ENCODE results near the gene RNF167. TPM values are rescaled to one million over a fixed set of nuclear protein-coding genes. Genes with fewer than 3 reads are reported as not detected.

Gene RNF167
- total and polyA plus RNA-seq, 2 of the 13 experiments (the other 11 are each of a cell fraction or from before 2014, with no cell fraction given), result 44.1 to 45.4 TPM

DNA sequence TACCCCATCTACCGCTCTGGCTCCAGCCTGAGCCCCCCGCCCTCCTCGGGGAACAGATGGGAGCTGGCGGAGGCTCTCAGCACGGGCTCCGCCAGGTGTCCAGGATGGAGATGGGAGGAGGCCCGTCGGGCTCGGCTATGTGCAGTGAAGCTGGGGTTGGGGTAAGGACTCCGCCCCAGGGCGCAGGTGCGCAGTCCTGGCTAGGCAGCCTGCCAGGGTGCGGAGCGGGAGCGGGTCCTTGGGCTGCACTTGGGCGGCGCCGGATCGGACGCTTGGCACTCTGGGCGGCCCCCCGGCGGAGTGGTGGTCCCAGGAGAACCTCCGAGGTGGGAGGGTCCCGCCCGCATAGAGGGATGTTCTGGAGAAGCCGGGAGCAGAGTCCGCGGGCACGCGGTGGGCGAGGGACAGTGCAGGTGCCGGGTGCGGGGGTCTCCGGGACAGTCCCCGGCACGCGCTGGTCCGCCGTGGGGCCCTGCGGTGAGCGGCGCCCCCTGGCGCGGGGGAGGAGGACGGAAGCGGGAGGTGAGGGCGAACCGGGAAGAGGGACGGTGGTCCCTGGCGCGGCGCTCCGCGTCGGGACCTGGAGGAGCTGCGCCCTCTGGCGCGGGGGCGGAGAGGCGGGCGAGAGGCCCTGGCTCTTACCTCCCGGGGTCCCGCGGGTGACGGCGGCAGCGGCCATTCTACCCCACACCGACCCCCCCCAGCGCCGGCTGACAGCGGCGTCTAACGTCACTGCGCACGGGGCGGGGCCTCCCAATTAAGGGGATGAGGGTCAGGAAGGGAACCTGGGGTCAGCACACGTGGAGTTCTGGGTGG, 47.1 kb downstream of the RNF167 start, which contains the start of gene CAMTA2 (continued):
- TF ChIP-seq, protein P1, sequence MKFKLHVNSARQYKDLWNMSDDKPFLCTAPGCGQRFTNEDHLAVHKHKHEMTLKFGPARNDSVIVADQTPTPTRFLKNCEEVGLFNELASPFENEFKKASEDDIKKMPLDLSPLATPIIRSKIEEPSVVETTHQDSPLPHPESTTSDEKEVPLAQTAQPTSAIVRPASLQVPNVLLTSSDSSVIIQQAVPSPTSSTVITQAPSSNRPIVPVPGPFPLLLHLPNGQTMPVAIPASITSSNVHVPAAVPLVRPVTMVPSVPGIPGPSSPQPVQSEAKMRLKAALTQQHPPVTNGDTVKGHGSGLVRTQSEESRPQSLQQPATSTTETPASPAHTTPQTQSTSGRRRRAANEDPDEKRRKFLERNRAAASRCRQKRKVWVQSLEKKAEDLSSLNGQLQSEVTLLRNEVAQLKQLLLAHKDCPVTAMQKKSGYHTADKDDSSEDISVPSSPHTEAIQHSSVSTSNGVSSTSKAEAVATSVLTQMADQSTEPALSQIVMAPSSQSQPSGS (CRISPR knock-in tag; IDR thresholded peaks at IDR 0.05), result no peak; the same call in 1 of the 2 replicates
- TF ChIP-seq ZNF616 (CRISPR knock-in tag; IDR thresholded peaks at IDR 0.05; ENCODE audit: low read depth) (no peak; the same call in 1 of the 2 replicates), KDM2A (CRISPR knock-in tag; IDR thresholded peaks at IDR 0.05; ENCODE audit: borderline replicate concordance, low read depth) (peak; percentile 90), ZNF589 (CRISPR knock-in tag; conservative IDR thresholded peaks at IDR 0.05) (peak; percentile 85), POLR2A (IDR thresholded peaks at IDR 0.05; ENCODE audit: insufficient read depth in 1 of 2, low read depth in 2 of 2, low read length in 2 of 2) (peak in 1 of 2 experiments; percentile 12; a peak in 2 of 4 replicates), GTF3A (CRISPR knock-in tag; conservative IDR thresholded peaks at IDR 0.05) (no peak), ATAD3A (CRISPR knock-in tag; IDR thresholded peaks at IDR 0.05) (no peak), ARNTL (CRISPR knock-in tag; IDR thresholded peaks at IDR 0.05) (no peak), CBX1 (IDR thresholded peaks at IDR 0.05; ENCODE audit: low read depth) (peak; percentile 58), POGK (CRISPR knock-in tag; conservative IDR thresholded peaks at IDR 0.05) (peak; percentile 94), ZNF468 (CRISPR knock-in tag; IDR thresholded peaks at IDR 0.05) (peak; percentile 51; the same call in 1 of the 2 replicates), ELF3 (CRISPR knock-in tag; IDR thresholded peaks at IDR 0.05) (peak; percentile 79)
- TF ChIP-seq, protein P2, sequence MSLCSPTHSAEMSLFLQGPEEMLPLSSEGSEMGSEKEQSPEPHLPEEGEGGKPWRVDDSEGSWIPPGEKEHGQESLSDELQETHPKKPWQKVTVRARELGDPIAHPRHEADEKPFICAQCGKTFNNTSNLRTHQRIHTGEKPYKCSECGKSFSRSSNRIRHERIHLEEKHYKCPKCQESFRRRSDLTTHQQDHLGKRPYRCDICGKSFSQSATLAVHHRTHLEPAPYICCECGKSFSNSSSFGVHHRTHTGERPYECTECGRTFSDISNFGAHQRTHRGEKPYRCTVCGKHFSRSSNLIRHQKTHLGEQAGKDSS (CRISPR knock-in tag; IDR thresholded peaks at IDR 0.05; ENCODE audit: borderline replicate concordance, low read depth), result no peak; the same call in 1 of the 2 replicates
- TF ChIP-seq, protein P3, sequence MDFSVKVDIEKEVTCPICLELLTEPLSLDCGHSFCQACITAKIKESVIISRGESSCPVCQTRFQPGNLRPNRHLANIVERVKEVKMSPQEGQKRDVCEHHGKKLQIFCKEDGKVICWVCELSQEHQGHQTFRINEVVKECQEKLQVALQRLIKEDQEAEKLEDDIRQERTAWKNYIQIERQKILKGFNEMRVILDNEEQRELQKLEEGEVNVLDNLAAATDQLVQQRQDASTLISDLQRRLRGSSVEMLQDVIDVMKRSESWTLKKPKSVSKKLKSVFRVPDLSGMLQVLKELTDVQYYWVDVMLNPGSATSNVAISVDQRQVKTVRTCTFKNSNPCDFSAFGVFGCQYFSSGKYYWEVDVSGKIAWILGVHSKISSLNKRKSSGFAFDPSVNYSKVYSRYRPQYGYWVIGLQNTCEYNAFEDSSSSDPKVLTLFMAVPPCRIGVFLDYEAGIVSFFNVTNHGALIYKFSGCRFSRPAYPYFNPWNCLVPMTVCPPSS (IDR thresholded peaks at IDR 0.05), result no peak
- TF ChIP-seq, protein P4, sequence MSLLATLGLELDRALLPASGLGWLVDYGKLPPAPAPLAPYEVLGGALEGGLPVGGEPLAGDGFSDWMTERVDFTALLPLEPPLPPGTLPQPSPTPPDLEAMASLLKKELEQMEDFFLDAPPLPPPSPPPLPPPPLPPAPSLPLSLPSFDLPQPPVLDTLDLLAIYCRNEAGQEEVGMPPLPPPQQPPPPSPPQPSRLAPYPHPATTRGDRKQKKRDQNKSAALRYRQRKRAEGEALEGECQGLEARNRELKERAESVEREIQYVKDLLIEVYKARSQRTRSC (CRISPR knock-in tag; IDR thresholded peaks at IDR 0.05; ENCODE audit: low read depth), result no peak
- TF ChIP-seq, protein P5, sequence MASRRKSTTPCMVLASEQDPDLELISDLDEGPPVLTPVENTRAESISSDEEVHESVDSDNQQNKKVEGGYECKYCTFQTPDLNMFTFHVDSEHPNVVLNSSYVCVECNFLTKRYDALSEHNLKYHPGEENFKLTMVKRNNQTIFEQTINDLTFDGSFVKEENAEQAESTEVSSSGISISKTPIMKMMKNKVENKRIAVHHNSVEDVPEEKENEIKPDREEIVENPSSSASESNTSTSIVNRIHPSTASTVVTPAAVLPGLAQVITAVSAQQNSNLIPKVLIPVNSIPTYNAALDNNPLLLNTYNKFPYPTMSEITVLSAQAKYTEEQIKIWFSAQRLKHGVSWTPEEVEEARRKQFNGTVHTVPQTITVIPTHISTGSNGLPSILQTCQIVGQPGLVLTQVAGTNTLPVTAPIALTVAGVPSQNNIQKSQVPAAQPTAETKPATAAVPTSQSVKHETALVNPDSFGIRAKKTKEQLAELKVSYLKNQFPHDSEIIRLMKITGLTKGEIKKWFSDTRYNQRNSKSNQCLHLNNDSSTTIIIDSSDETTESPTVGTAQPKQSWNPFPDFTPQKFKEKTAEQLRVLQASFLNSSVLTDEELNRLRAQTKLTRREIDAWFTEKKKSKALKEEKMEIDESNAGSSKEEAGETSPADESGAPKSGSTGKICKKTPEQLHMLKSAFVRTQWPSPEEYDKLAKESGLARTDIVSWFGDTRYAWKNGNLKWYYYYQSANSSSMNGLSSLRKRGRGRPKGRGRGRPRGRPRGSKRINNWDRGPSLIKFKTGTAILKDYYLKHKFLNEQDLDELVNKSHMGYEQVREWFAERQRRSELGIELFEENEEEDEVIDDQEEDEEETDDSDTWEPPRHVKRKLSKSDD (CRISPR knock-in tag; IDR thresholded peaks at IDR 0.05; ENCODE audit: low read depth), result peak; percentile 95; the same call in 1 of the 2 replicates
- TF ChIP-seq, protein P6, sequence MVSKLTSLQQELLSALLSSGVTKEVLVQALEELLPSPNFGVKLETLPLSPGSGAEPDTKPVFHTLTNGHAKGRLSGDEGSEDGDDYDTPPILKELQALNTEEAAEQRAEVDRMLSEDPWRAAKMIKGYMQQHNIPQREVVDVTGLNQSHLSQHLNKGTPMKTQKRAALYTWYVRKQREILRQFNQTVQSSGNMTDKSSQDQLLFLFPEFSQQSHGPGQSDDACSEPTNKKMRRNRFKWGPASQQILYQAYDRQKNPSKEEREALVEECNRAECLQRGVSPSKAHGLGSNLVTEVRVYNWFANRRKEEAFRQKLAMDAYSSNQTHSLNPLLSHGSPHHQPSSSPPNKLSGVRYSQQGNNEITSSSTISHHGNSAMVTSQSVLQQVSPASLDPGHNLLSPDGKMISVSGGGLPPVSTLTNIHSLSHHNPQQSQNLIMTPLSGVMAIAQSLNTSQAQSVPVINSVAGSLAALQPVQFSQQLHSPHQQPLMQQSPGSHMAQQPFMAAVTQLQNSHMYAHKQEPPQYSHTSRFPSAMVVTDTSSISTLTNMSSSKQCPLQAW (CRISPR knock-in tag; IDR thresholded peaks at IDR 0.05), result peak; percentile 36; the same call in 1 of the 2 replicates

All from HepG2 (cell line).